Nephron (organoid): ENCODE measurements around the gene PRSS38.

ENCODE experiments used
- H3K27ac Mint-ChIP-seq, 3 experiments: 2 replicates each; pipeline ENCODE4 v1.8.0; 2020; ENCODE audit warnings: mixed read lengths in 3 of 3, mild to moderate bottlenecking in 2 of 3, moderate library complexity in 1 of 3
- H3K27me3 Mint-ChIP-seq: 2 replicates; pipeline ENCODE4 v1.8.0; 2021; ENCODE audit warnings: low read depth, mild to moderate bottlenecking, moderate library complexity, mixed read lengths
- H3K36me3 Mint-ChIP-seq: 2 replicates; pipeline ENCODE4 v1.8.0; 2020; ENCODE audit warnings: low read depth, mixed read lengths
- H3K4me1 Mint-ChIP-seq: 2 replicates; pipeline ENCODE4 v1.8.0; 2020; ENCODE audit warnings: mixed read lengths
- H3K4me3 Mint-ChIP-seq, 3 experiments: 2 replicates each; pipeline ENCODE4 v1.8.0; 2020; ENCODE audit warnings: mild to moderate bottlenecking in 3 of 3, mixed read lengths in 3 of 3, moderate library complexity in 2 of 3
- H3K9me3 Mint-ChIP-seq: 2 replicates; pipeline ENCODE4 v1.8.0; 2020; ENCODE audit warnings: mixed read lengths
- CTCF ChIP-seq, 3 experiments: fragments of 200-600 bp; sonication (generic); IDR thresholded peaks; one replicate each; pipeline ENCODE4 v1.5.0; 2021; ENCODE audit warnings: antibody characterized with exemption in 3 of 3; ENCODE audit not compliant: unreplicated experiment in 3 of 3

PRSS38 gene

GRCh38 chr1:227892489-227893299, 77.2 kb downstream of the PRSS38 start:
- Mint-ChIP-seq H3K9me3 (no peaks in the 10 kb centered on the region), H3K4me3 (no peak overlapping the region), H3K27ac (peak overlapping the region; percentile 42 to 80 (median 56)), H3K36me3 (no peaks in the 10 kb centered on the region), H3K4me1 (peaks cover 36% of the 10 kb centered on the region), H3K27me3 (peaks cover 11% of the 10 kb centered on the region)
- TF ChIP-seq CTCF (IDR thresholded peaks at IDR 0.05; ENCODE audit: unreplicated experiment in 3 of 3), result no peak

GRCh38 chr1:227893300-227893948, 77.9 kb downstream of the PRSS38 start:
- H3K27me3 Mint-ChIP-seq, result peaks cover 14% of the 10 kb centered on the region
- no peak for TF ChIP-seq CTCF (IDR thresholded peaks at IDR 0.05; ENCODE audit: unreplicated experiment in 3 of 3)
- H3K9me3 Mint-ChIP-seq, result no peaks in the 10 kb centered on the region
- no peak overlapping the region for H3K4me3 Mint-ChIP-seq
- peaks cover 34% of the 10 kb centered on the region for H3K4me1 Mint-ChIP-seq
- H3K36me3 Mint-ChIP-seq, result no peaks in the 10 kb centered on the region
- H3K27ac Mint-ChIP-seq, result peak overlapping the region in 2 of 3 experiments; percentile 13 to 56

GRCh38 chr1:227893949-227894721, 78.7 kb downstream of the PRSS38 start:
- no peak for TF ChIP-seq CTCF (IDR thresholded peaks at IDR 0.05; ENCODE audit: unreplicated experiment in 3 of 3)
- Mint-ChIP-seq H3K27ac (peak overlapping the region in 2 of 3 experiments; percentile 13 to 26), H3K4me3 (no peak overlapping the region), H3K9me3 (no peaks in the 10 kb centered on the region), H3K27me3 (peaks cover 16% of the 10 kb centered on the region), H3K4me1 (peaks cover 34% of the 10 kb centered on the region), H3K36me3 (no peaks in the 10 kb centered on the region)

- no peaks in the 10 kb centered on the region for H3K9me3 Mint-ChIP-seq
- peak overlapping the region in 2 of 3 experiments; percentile 15 to 54 for H3K27ac Mint-ChIP-seq
- TF ChIP-seq CTCF (IDR thresholded peaks at IDR 0.05; ENCODE audit: unreplicated experiment in 3 of 3), result no peak
- H3K4me1 Mint-ChIP-seq, result peaks cover 33% of the 10 kb centered on the region
- H3K4me3 Mint-ChIP-seq, result no peak overlapping the region
- H3K36me3 Mint-ChIP-seq, result no peaks in the 10 kb centered on the region
- H3K27me3 Mint-ChIP-seq, result peaks cover 13% of the 10 kb centered on the region
Observed at GRCh38 chr1:227894831-227895451, 79.5 kb downstream of the PRSS38 start.
